ENCODE measurements around the gene PPP1R36.

- TF ChIP-seq CTCF (IDR thresholded peaks at IDR 0.05) (no peak), PBX3 (IDR thresholded peaks at IDR 0.05) (no peak), HOXA7 (CRISPR knock-in tag; IDR thresholded peaks at IDR 0.05) (no peak), PHF8 (IDR thresholded peaks at IDR 0.05; ENCODE audit: borderline replicate concordance, low read depth) (no peak), USF2 (IDR thresholded peaks at IDR 0.05) (no peak), POLR2A (IDR thresholded peaks at IDR 0.05; ENCODE audit: low read length) (no peak), HMGXB4 (CRISPR knock-in tag; IDR thresholded peaks at IDR 0.05; ENCODE audit: borderline replicate concordance) (no peak), E2F6 (IDR thresholded peaks at IDR 0.05; ENCODE audit: borderline replicate concordance, low read depth) (no peak), JUNB (IDR thresholded peaks at IDR 0.05) (no peak), RAD21 (conservative IDR thresholded peaks at IDR 0.05 in 1 of 2, IDR thresholded peaks at IDR 0.05 in 1 of 2) (no peak), EP300 (IDR thresholded peaks at IDR 0.05) (no peak), KDM1A (IDR thresholded peaks at IDR 0.05; ENCODE audit: low read depth) (no peak), JUN (IDR thresholded peaks at IDR 0.05) (no peak)
Measured at GRCh38 chr14:64630778-64631177, 81.0 kb downstream of the PPP1R36 start.

Measured in A549 (cell line).